K562 (cell line): ENCODE measurements around the gene POMT1. TPM values are rescaled to one million over a fixed set of nuclear protein-coding genes. Genes with fewer than 3 reads are reported as not detected.

Source experiments
- CREB1 ChIP-seq, 2 experiments: sonication (generic) in 1 of 2; formaldehyde crosslinking in 1 of 2; IDR thresholded peaks; 2 replicates each; pipeline versions ENCODE4 v1.6.1 to v1.8.0; 2012 to 2022; ENCODE audit warnings: inconsistent platforms in 1 of 2, mild to moderate bottlenecking in 1 of 2, missing genetic modification reagents in 1 of 2, moderate library complexity in 1 of 2
- DACH1 ChIP-seq: fragments of 450-650 bp; IDR thresholded peaks from 2 replicates; pipeline ENCODE4 v1.6.1; 2018; ENCODE audit not compliant: partially characterized antibody
- EP400 ChIP-seq: fragments of 450-650 bp; IDR thresholded peaks from 2 replicates; pipeline ENCODE4 v1.6.1; 2017; ENCODE audit warnings: antibody characterized with exemption, mild to moderate bottlenecking, moderate library complexity
- FOXJ3 ChIP-seq: sonication (generic); formaldehyde crosslinking; IDR thresholded peaks from 2 replicates; pipeline ENCODE4 v1.4.0; 2020; ENCODE audit warnings: mild to moderate bottlenecking, missing genetic modification reagents
- HDAC6 ChIP-seq: IDR thresholded peaks from 2 replicates; pipeline ENCODE4 v1.6.1; 2012; ENCODE audit warnings: low read depth, mild to moderate bottlenecking, control low read depth, inconsistent platforms, low read length, moderate library complexity
- NBN ChIP-seq: fragments of 450-650 bp; IDR thresholded peaks from 2 replicates; pipeline ENCODE4 v1.6.1; 2016; ENCODE audit warnings: low read depth, mild to moderate bottlenecking
- NCOA2 ChIP-seq, 2 experiments: fragments of 450-650 bp; IDR thresholded peaks; 2 replicates each; pipeline ENCODE4 v1.6.1; 2018; ENCODE audit warnings: mild to moderate bottlenecking in 2 of 2, moderate library complexity in 1 of 2; ENCODE audit not compliant: partially characterized antibody in 2 of 2
- NFRKB ChIP-seq: fragments of 450-650 bp; IDR thresholded peaks from 2 replicates; pipeline ENCODE4 v1.6.1; 2016; ENCODE audit warnings: low read depth
- RBFOX2 ChIP-seq: fragments of 200-400 bp; formaldehyde crosslinking; IDR thresholded peaks from 2 replicates; pipeline ENCODE4 v1.6.1; 2017; ENCODE audit warnings: low read depth, mild to moderate bottlenecking, low read length, moderate library complexity
- SPI1 ChIP-seq: IDR thresholded peaks from 2 replicates; pipeline ENCODE4 v1.6.1; 2011; ENCODE audit warnings: low read depth, low read length, control low read depth, borderline replicate concordance
- TAF9B ChIP-seq: fragments of 450-650 bp; IDR thresholded peaks from 2 replicates; pipeline ENCODE4 v1.6.1; 2018; ENCODE audit warnings: mild to moderate bottlenecking; ENCODE audit not compliant: partially characterized antibody
- ZNF24 ChIP-seq: fragments of 450-650 bp; IDR thresholded peaks from 2 replicates; pipeline ENCODE4 v1.6.1; 2016
- polyA plus RNA-seq, 8 experiments: library from polyadenylated mRNA; depleted of rRNA in 4 of 8; stranded (reverse) in 5 of 8; unstranded in 3 of 8; fragments of >200 nt; fragmentation: Nextera tagmentation in 2 of 8; fragmentation: Illumina TruSeq in 1 of 8; extraction: Ambion mirVana in 2 of 8; extraction: Trizol in 1 of 8; gene quantifications; 2 replicates each; pipeline versions ENCODE4 v1.2.1 to v1.2.3, GENCODE V29; 2011 to 2014; ENCODE audit warnings: inconsistent platforms in 1 of 8, missing spikeins in 1 of 8
- total RNA-seq, 7 experiments: library from RNA; depleted of rRNA in 6 of 7; stranded (reverse); fragments of >200 nt in 6 of 7; fragmentation: Illumina TruSeq in 2 of 7; extraction: Trizol in 2 of 7; gene quantifications; 2 replicates each; pipeline versions ENCODE4 v1.2.1 to v1.2.3, GENCODE V29; 2011 to 2021; ENCODE audit warnings: low replicate concordance in 1 of 7
- TF ChIP-seq, protein P1 (sequence below): fragments of 200-800 bp; sonication (Bioruptor generic); IDR thresholded peaks from 2 replicates; pipeline ENCODE4 v1.6.1; 2016; ENCODE audit warnings: missing genetic modification characterization, missing compliant biosample characterization
- TF ChIP-seq, protein P2 (sequence below): fragments of 450-650 bp; IDR thresholded peaks from 2 replicates; pipeline ENCODE4 v1.6.1; 2017; ENCODE audit warnings: mild to moderate bottlenecking, moderate library complexity
- TF ChIP-seq, protein P3 (sequence below): fragments of 450-650 bp; IDR thresholded peaks from one replicate; pipeline ENCODE4 v1.6.1; 2018; ENCODE audit warnings: mild to moderate bottlenecking, moderate library complexity; ENCODE audit not compliant: partially characterized antibody
- TF ChIP-seq, protein P4 (sequence below): sonication (generic); formaldehyde crosslinking; IDR thresholded peaks from 2 replicates; pipeline ENCODE4 v1.8.0; 2022; ENCODE audit warnings: mild to moderate bottlenecking, missing genetic modification reagents
- TF ChIP-seq, protein P5 (sequence below): fragments of 250-450 bp; sonication (Bioruptor Pico); IDR thresholded peaks from 2 replicates; pipeline ENCODE4 v1.4.0; 2020; ENCODE audit warnings: borderline replicate concordance

Gene POMT1
- total and polyA plus RNA-seq, 9 of the 15 experiments (the other 6 are each of a cell fraction or from before 2014, with no cell fraction given) = 1.8 to 23.5 (median 14.6) TPM

DNA sequence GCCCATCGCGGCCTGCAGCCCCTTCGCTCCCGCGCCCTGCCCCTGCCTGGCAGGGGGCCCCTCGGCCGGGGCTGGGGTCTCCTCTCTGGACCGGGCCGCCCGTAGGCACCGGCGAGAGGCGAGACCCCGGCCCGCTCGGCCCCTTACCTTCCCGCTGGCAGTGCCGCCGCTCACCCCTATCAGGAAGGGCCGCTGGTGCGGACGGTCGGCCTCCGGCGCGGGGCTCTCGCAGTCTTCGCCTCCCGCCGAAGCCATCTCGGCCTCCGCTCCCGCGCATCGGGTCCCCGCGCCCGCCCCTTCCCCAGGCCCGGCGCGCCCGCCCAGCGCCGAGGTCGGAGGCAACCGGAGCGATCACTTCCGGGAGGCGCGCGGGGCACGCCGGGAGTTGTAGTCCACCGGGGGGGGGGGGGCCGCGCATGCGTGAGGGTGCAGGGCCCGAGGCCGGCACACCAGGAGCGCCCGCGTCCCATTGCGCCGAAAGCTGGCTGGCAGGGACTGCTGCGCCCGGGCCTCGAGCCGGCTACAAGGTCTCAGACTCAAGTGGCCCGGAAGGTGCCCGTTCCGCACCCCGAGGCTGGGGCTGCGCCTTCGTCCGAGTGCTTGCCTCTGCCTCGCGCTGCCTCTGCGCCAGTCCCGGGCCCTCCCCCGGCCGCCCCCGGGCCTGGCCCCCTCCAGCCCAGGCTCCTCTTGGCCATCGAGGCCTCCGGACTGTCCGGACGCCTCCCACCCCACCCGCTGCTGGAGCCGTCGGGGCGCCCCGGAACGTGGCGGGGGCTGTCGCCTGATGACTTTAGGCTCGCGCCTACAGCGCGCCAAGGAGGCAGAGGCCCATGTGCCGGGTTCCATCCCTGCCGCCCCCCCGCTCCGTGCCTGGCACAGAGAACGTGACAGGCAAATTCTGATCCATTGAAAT is 28.5 kb downstream of the POMT1 start, which contains the start of gene UCK1 (continued):
- TF ChIP-seq, protein P1, sequence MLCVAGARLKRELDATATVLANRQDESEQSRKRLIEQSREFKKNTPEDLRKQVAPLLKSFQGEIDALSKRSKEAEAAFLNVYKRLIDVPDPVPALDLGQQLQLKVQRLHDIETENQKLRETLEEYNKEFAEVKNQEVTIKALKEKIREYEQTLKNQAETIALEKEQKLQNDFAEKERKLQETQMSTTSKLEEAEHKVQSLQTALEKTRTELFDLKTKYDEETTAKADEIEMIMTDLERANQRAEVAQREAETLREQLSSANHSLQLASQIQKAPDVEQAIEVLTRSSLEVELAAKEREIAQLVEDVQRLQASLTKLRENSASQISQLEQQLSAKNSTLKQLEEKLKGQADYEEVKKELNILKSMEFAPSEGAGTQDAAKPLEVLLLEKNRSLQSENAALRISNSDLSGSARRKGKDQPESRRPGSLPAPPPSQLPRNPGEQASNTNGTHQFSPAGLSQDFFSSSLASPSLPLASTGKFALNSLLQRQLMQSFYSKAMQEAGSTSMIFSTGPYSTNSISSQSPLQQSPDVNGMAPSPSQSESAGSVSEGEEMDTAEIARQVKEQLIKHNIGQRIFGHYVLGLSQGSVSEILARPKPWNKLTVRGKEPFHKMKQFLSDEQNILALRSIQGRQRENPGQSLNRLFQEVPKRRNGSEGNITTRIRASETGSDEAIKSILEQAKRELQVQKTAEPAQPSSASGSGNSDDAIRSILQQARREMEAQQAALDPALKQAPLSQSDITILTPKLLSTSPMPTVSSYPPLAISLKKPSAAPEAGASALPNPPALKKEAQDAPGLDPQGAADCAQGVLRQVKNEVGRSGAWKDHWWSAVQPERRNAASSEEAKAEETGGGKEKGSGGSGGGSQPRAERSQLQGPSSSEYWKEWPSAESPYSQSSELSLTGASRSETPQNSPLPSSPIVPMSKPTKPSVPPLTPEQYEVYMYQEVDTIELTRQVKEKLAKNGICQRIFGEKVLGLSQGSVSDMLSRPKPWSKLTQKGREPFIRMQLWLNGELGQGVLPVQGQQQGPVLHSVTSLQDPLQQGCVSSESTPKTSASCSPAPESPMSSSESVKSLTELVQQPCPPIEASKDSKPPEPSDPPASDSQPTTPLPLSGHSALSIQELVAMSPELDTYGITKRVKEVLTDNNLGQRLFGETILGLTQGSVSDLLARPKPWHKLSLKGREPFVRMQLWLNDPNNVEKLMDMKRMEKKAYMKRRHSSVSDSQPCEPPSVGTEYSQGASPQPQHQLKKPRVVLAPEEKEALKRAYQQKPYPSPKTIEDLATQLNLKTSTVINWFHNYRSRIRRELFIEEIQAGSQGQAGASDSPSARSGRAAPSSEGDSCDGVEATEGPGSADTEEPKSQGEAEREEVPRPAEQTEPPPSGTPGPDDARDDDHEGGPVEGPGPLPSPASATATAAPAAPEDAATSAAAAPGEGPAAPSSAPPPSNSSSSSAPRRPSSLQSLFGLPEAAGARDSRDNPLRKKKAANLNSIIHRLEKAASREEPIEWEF (CRISPR knock-in tag) = no peak
- TF ChIP-seq RBFOX2 (peak; percentile 80), SPI1 (no peak), HDAC6 (no peak), CREB1 (IDR thresholded peaks at IDR 0.05) (peak; percentile 56; the same call in 1 of the 2 replicates), CREB1 (CRISPR knock-in tag; IDR thresholded peaks at IDR 0.05) (no peak), DACH1 (no peak), NCOA2 (IDR thresholded peaks at IDR 0.05; ENCODE audit: partially characterized antibody in 2 of 2) (no peak), FOXJ3 (CRISPR knock-in tag) (no peak), NFRKB (no peak), EP400 (no peak), TAF9B (no peak), ZNF24 (no peak), NBN (no peak)
- TF ChIP-seq, protein P2, sequence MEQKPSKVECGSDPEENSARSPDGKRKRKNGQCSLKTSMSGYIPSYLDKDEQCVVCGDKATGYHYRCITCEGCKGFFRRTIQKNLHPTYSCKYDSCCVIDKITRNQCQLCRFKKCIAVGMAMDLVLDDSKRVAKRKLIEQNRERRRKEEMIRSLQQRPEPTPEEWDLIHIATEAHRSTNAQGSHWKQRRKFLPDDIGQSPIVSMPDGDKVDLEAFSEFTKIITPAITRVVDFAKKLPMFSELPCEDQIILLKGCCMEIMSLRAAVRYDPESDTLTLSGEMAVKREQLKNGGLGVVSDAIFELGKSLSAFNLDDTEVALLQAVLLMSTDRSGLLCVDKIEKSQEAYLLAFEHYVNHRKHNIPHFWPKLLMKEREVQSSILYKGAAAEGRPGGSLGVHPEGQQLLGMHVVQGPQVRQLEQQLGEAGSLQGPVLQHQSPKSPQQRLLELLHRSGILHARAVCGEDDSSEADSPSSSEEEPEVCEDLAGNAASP = no peak
- TF ChIP-seq, protein P3, sequence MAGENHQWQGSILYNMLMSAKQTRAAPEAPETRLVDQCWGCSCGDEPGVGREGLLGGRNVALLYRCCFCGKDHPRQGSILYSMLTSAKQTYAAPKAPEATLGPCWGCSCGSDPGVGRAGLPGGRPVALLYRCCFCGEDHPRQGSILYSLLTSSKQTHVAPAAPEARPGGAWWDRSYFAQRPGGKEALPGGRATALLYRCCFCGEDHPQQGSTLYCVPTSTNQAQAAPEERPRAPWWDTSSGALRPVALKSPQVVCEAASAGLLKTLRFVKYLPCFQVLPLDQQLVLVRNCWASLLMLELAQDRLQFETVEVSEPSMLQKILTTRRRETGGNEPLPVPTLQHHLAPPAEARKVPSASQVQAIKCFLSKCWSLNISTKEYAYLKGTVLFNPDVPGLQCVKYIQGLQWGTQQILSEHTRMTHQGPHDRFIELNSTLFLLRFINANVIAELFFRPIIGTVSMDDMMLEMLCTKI = no peak
- TF ChIP-seq, protein P4, sequence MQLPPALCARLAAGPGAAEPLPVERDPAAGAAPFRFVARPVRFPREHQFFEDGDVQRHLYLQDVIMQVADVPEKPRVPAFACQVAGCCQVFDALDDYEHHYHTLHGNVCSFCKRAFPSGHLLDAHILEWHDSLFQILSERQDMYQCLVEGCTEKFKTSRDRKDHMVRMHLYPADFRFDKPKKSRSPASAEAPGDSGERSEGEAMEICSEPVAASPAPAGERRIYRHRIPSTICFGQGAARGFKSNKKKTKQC (CRISPR knock-in tag) = no peak
- TF ChIP-seq, protein P5, sequence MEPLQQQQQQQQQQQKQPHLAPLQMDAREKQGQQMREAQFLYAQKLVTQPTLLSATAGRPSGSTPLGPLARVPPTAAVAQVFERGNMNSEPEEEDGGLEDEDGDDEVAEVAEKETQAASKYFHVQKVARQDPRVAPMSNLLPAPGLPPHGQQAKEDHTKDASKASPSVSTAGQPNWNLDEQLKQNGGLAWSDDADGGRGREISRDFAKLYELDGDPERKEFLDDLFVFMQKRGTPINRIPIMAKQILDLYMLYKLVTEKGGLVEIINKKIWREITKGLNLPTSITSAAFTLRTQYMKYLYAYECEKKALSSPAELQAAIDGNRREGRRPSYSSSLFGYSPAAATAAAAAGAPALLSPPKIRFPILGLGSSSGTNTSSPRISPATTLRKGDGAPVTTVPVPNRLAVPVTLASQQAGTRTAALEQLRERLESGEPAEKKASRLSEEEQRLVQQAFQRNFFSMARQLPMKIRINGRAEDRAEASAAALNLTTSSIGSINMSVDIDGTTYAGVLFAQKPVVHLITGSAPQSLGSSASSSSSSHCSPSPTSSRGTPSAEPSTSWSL (CRISPR knock-in tag) = no peak
